ENCODE results near the gene CBX4. TPM values are rescaled to one million over a fixed set of nuclear protein-coding genes. Genes with fewer than 3 reads are reported as not detected.

The CBX4 gene
- total RNA-seq, 1 experiment from 2014 or later = 6.2 TPM

- H2AFZ ChIP-seq (ENCODE audit: low read length) = no peak overlapping the region
- no peak overlapping the region for H3K14ac ChIP-seq (ENCODE audit: insufficient read depth, low read length)
- Mint-ChIP-seq H3K9me3 (no peaks in the 10 kb centered on the region), H3K36me3 (ENCODE audit: insufficient read depth in 1 of 3, low read depth in 3 of 3) (no peaks in the 10 kb centered on the region), H3K27ac (no peak overlapping the region), H3K27me3 (ENCODE audit: low read depth) (peaks cover 94% of the 10 kb centered on the region), H3K4me1 (peaks cover 13 to 20% of the 10 kb centered on the region in 2 experiments), H3K4me3 (no peak overlapping the region)
- H3K23me2 ChIP-seq (ENCODE audit: insufficient read length, low read depth, low read length, poor library complexity, severe bottlenecking) = peaks cover 18% of the 10 kb centered on the region
- H2AK5ac ChIP-seq (ENCODE audit: insufficient read length, low read length) = no peak overlapping the region
- no peak overlapping the region for H3K18ac ChIP-seq (ENCODE audit: insufficient read length, low read depth, low read length)
- H3K79me1 ChIP-seq (ENCODE audit: insufficient read depth, low read depth, low read length, poor library complexity, severe bottlenecking) = no peaks in the 10 kb centered on the region
- H3K27me3 ChIP-seq (ENCODE audit: insufficient read depth, low read length) = peaks cover 28% of the 10 kb centered on the region
- no peak overlapping the region for H3K23ac ChIP-seq (ENCODE audit: insufficient read length, low read depth, low read length)
- H2BK15ac ChIP-seq (ENCODE audit: low read depth, low read length) = no peak overlapping the region
- no peaks in the 10 kb centered on the region for H3K79me2 ChIP-seq (ENCODE audit: insufficient read depth, low read length)
- H3T11ph ChIP-seq (ENCODE audit: low read length) = no peak overlapping the region
- no peak overlapping the region for H4K91ac ChIP-seq (ENCODE audit: insufficient read length, low read depth, low read length)
- no peak overlapping the region for H4K5ac ChIP-seq (ENCODE audit: insufficient read length, low read depth, low read length)
- H3K56ac ChIP-seq (ENCODE audit: insufficient read length, low read depth, low read length) = no peak overlapping the region
- no peak overlapping the region for H2BK120ac ChIP-seq (ENCODE audit: low read depth, low read length, poor library complexity, severe bottlenecking)
- no peak overlapping the region for H3K4ac ChIP-seq (ENCODE audit: low read depth, low read length)
- no peak overlapping the region for H2BK12ac ChIP-seq (ENCODE audit: insufficient read length, low read depth, low read length)
- no peak overlapping the region for H2BK5ac ChIP-seq (ENCODE audit: insufficient read length, low read length)
- H3K4me2 ChIP-seq (ENCODE audit: insufficient read depth, insufficient read length, low read length) = no peak overlapping the region
- no CpG with 5 or more reads among the region's 12 CpGs for WGBS (ENCODE audit: extremely low coverage, insufficient read length, low lambda C conversion rate)
- H2BK20ac ChIP-seq (ENCODE audit: low read depth, low read length, poor library complexity, severe bottlenecking) = no peak overlapping the region
- no peak overlapping the region for H4K8ac ChIP-seq (replicated peaks; ENCODE audit: insufficient read length, low read depth, low read length)
- no peak overlapping the region for H3K27ac ChIP-seq (ENCODE audit: insufficient read length, low read depth, low read length)
- no peak overlapping the region for H3K9ac ChIP-seq (ENCODE audit: extremely low read depth, insufficient read length, low read length)
- no peaks in the 10 kb centered on the region for H3K9me3 ChIP-seq (ENCODE audit: control insufficient read depth, low read depth, low read length)
- no peaks in the 10 kb centered on the region for H3K4me1 ChIP-seq (ENCODE audit: insufficient read depth, low read length)
- no peak for DNase-seq
- H4K20me1 ChIP-seq (ENCODE audit: control insufficient read depth, insufficient read depth, insufficient read length) = no peaks in the 10 kb centered on the region
- no peak for TF ChIP-seq CTCF (conservative IDR thresholded peaks at IDR 0.05)
These were observed 8.6 kb upstream of the CBX4 start for GRCh38 chr17:79847698-79848369.

All from H9 (cell line).